Measurements from ENCODE around the gene SUPT4H1. TPM values are rescaled to one million over a fixed set of nuclear protein-coding genes. Genes with fewer than 3 reads are reported as not detected.

The SUPT4H1 gene
- total RNA-seq, 1 experiment from 2014 or later = 109 TPM

- Histone ChIP-seq H3K79me1 (ENCODE audit: insufficient read depth, low read depth, low read length, poor library complexity, severe bottlenecking) (no peaks in the 10 kb centered on the region), H2BK5ac (ENCODE audit: insufficient read length, low read length) (no peak overlapping the region), H3K27ac (ENCODE audit: insufficient read length, low read depth, low read length) (no peak overlapping the region), H4K5ac (ENCODE audit: insufficient read length, low read depth, low read length) (no peak overlapping the region), H3T11ph (ENCODE audit: low read length) (no peak overlapping the region), H3K18ac (ENCODE audit: insufficient read length, low read depth, low read length) (no peak overlapping the region), H4K8ac (replicated peaks; ENCODE audit: insufficient read length, low read depth, low read length) (no peak overlapping the region), H3K4ac (ENCODE audit: low read depth, low read length) (no peak overlapping the region), H3K4me2 (ENCODE audit: insufficient read depth, insufficient read length, low read length) (peak overlapping the region; percentile 23), H3K9ac (ENCODE audit: extremely low read depth, insufficient read length, low read length) (no peak overlapping the region), H2BK12ac (ENCODE audit: insufficient read length, low read depth, low read length) (no peak overlapping the region), H3K9me3 (ENCODE audit: control insufficient read depth, low read depth, low read length) (no peaks in the 10 kb centered on the region), H3K23ac (ENCODE audit: insufficient read length, low read depth, low read length) (no peak overlapping the region), H2BK15ac (ENCODE audit: low read depth, low read length) (no peak overlapping the region), H3K14ac (ENCODE audit: insufficient read depth, low read length) (peak overlapping the region; percentile 12; the same call in 1 of the 2 replicates), H3K4me1 (ENCODE audit: insufficient read depth, low read length) (peaks cover 5% of the 10 kb centered on the region; the same call in 1 of the 2 replicates), H2AFZ (ENCODE audit: low read length) (no peak overlapping the region), H3K56ac (ENCODE audit: insufficient read length, low read depth, low read length) (no peak overlapping the region), H3K79me2 (ENCODE audit: insufficient read depth, low read length) (no peaks in the 10 kb centered on the region), H3K27me3 (ENCODE audit: insufficient read depth, low read length) (no peaks in the 10 kb centered on the region), H2AK5ac (ENCODE audit: insufficient read length, low read length) (no peak overlapping the region), H2BK20ac (ENCODE audit: low read depth, low read length, poor library complexity, severe bottlenecking) (no peak overlapping the region), H4K91ac (ENCODE audit: insufficient read length, low read depth, low read length) (no peak overlapping the region), H4K20me1 (ENCODE audit: control insufficient read depth, insufficient read depth, insufficient read length) (no peaks in the 10 kb centered on the region), H3K23me2 (ENCODE audit: insufficient read length, low read depth, low read length, poor library complexity, severe bottlenecking) (peaks cover 7% of the 10 kb centered on the region), H2BK120ac (ENCODE audit: low read depth, low read length, poor library complexity, severe bottlenecking) (no peak overlapping the region)
- Mint-ChIP-seq H3K27ac (peak overlapping the region in 1 of 3 experiments; percentile 73; a peak in 2 of 7 replicates), H3K4me3 (peak overlapping the region in 1 of 2 experiments; percentile 58; a peak in 3 of 5 replicates), H3K9me3 (no peaks in the 10 kb centered on the region), H3K27me3 (ENCODE audit: low read depth) (peaks cover 18% of the 10 kb centered on the region), H3K4me1 (peaks cover 43 to 57% of the 10 kb centered on the region in 2 experiments), H3K36me3 (ENCODE audit: insufficient read depth in 1 of 3, low read depth in 3 of 3) (no peaks in the 10 kb centered on the region; a peak in 1 of 7 replicates)
- TF ChIP-seq, protein P1, sequence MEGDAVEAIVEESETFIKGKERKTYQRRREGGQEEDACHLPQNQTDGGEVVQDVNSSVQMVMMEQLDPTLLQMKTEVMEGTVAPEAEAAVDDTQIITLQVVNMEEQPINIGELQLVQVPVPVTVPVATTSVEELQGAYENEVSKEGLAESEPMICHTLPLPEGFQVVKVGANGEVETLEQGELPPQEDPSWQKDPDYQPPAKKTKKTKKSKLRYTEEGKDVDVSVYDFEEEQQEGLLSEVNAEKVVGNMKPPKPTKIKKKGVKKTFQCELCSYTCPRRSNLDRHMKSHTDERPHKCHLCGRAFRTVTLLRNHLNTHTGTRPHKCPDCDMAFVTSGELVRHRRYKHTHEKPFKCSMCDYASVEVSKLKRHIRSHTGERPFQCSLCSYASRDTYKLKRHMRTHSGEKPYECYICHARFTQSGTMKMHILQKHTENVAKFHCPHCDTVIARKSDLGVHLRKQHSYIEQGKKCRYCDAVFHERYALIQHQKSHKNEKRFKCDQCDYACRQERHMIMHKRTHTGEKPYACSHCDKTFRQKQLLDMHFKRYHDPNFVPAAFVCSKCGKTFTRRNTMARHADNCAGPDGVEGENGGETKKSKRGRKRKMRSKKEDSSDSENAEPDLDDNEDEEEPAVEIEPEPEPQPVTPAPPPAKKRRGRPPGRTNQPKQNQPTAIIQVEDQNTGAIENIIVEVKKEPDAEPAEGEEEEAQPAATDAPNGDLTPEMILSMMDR (conservative IDR thresholded peaks at IDR 0.05) = peak; percentile 50
- no peak for DNase-seq
- WGBS (ENCODE audit: extremely low coverage, insufficient read length, low lambda C conversion rate) = no CpG with 5 or more reads among the region's 16 CpGs
Observed at GRCh38 chr17:58329035-58329809, 22.8 kb downstream of the SUPT4H1 start.

Data from H9 (cell line).